IMR-90 (cell line): ENCODE measurements around the gene PHF20. TPM values are rescaled to one million over a fixed set of nuclear protein-coding genes. Genes with fewer than 3 reads are reported as not detected.
A peak's percentile ranks its signal among the peaks of the same experiment; 100 is the strongest.

Experiments
- ATAC-seq: fragments of 200-7000 bp; cut with Tn5 transposase; 2 replicates; pipeline ENCODE4 v1.9.1; 2020; ENCODE audit warnings: low read depth, mild to moderate bottlenecking, moderate library complexity
- BruUV-seq: library from RNA; stranded (reverse); fragments of 400-500 nt; replicated peaks from 2 replicates; lab custom pipeline; 2021; lab: Mats Ljungman, UMichigan
- CTCF ChIA-PET: fragments of 300-600 bp; formaldehyde crosslinking; extraction: SDS; loops from one replicate; lab custom pipeline; 2021; ENCODE audit warnings: antibody characterized with exemption; lab: Yijun Ruan, JAX
- POLR2A ChIA-PET: fragments of 300-600 bp; sonication (Branson Sonifier 250); formaldehyde crosslinking; loops from one replicate; lab custom pipeline; 2022; ENCODE audit warnings: antibody characterized with exemption; ENCODE audit not compliant: unreplicated experiment; lab: Charles Lee
- DNase-seq: peaks from one replicate; pipeline ENCODE4 v3.0.0; 2013
- H2AFZ ChIP-seq: replicated peaks from 2 replicates; pipeline ENCODE3; 2013; ENCODE audit warnings: low read length, mild to moderate bottlenecking; ENCODE audit not compliant: poor library complexity
- H2AK5ac ChIP-seq: 2 replicates; pipeline ENCODE4 v1.6.1; 2013; ENCODE audit warnings: low read depth, low read length, inconsistent platforms
- H2AK9ac ChIP-seq: replicated peaks from 2 replicates; pipeline ENCODE3; 2013; ENCODE audit warnings: mild to moderate bottlenecking, low read depth, low read length, moderate library complexity; ENCODE audit not compliant: poor library complexity
- H2BK120ac ChIP-seq: 2 replicates; pipeline ENCODE4 v1.6.1; 2013; ENCODE audit warnings: low read depth, low read length, inconsistent platforms
- H2BK15ac ChIP-seq: 3 replicates; pipeline ENCODE4 v1.6.1; 2013; ENCODE audit warnings: low read depth, low read length, inconsistent platforms
- H2BK20ac ChIP-seq: 2 replicates; pipeline ENCODE4 v1.6.1; 2013; ENCODE audit warnings: low read depth, mild to moderate bottlenecking, inconsistent platforms, low read length, moderate library complexity
- H2BK5ac ChIP-seq: 2 replicates; pipeline ENCODE4 v1.6.1; 2013; ENCODE audit warnings: mild to moderate bottlenecking, low read depth, low read length, inconsistent platforms; ENCODE audit not compliant: poor library complexity, severe bottlenecking
- H3K14ac ChIP-seq: replicated peaks from 2 replicates; pipeline ENCODE4 v1.6.1; 2013; ENCODE audit warnings: low read depth, low read length, inconsistent platforms
- H3K18ac ChIP-seq: 2 replicates; pipeline ENCODE4 v1.6.1; 2013; ENCODE audit warnings: low read depth, low read length, control low read depth
- H3K23ac ChIP-seq: 2 replicates; pipeline ENCODE4 v1.6.1; 2013; ENCODE audit warnings: low read depth, low read length, inconsistent platforms
- H3K27ac ChIP-seq: 2 replicates; pipeline ENCODE4 v1.5.1; 2013; ENCODE audit warnings: mild to moderate bottlenecking, control low read depth, low read length; ENCODE audit not compliant: insufficient read depth
- H3K27me3 ChIP-seq: 2 replicates; pipeline ENCODE4 v1.6.1; 2013; ENCODE audit warnings: low read length; ENCODE audit not compliant: control insufficient read depth, insufficient read depth
- H3K36me3 ChIP-seq: 2 replicates; pipeline ENCODE4 v1.6.1; 2013; ENCODE audit warnings: low read length, mixed read lengths; ENCODE audit not compliant: control insufficient read depth, insufficient read depth
- H3K4ac ChIP-seq: 2 replicates; pipeline ENCODE4 v1.6.1; 2013; ENCODE audit warnings: low read depth, low read length, inconsistent platforms
- H3K4me1 ChIP-seq: 2 replicates; pipeline ENCODE4 v1.6.1; 2013; ENCODE audit warnings: low read length, mixed read lengths; ENCODE audit not compliant: control insufficient read depth, insufficient read depth
- H3K4me2 ChIP-seq: 2 replicates; pipeline ENCODE4 v1.6.1; 2013; ENCODE audit warnings: low read depth, mild to moderate bottlenecking, control low read depth, low read length, moderate library complexity
- H3K4me3 ChIP-seq: 2 replicates; pipeline ENCODE4 v1.5.1; 2013; ENCODE audit warnings: low read depth, mild to moderate bottlenecking, control low read depth, low read length, moderate library complexity; ENCODE audit not compliant: insufficient read depth
- H3K56ac ChIP-seq: 2 replicates; pipeline ENCODE4 v1.6.1; 2013; ENCODE audit warnings: low read length, inconsistent platforms; ENCODE audit not compliant: insufficient read depth; ENCODE audit errors: extremely low read depth
- H3K79me1 ChIP-seq, 2 experiments: 2 replicates each; pipeline ENCODE4 v1.6.1; 2013; ENCODE audit warnings: low read length in 2 of 2, inconsistent platforms in 1 of 2, low read depth in 1 of 2
- H3K9ac ChIP-seq: 2 replicates; pipeline ENCODE4 v1.6.1; 2013; ENCODE audit warnings: low read depth, low read length, control low read depth
- H3K9me1 ChIP-seq: 2 replicates; pipeline ENCODE4 v1.6.1; 2013; ENCODE audit warnings: low read length, inconsistent platforms; ENCODE audit not compliant: insufficient read depth
- H3K9me3 ChIP-seq: 2 replicates; pipeline ENCODE4 v1.6.1; 2013; ENCODE audit warnings: low read length; ENCODE audit not compliant: control insufficient read depth, insufficient read depth
- H4K20me1 ChIP-seq: 2 replicates; pipeline ENCODE4 v1.6.1; 2013; ENCODE audit warnings: low read length, inconsistent platforms; ENCODE audit not compliant: insufficient read depth
- H4K5ac ChIP-seq: 2 replicates; pipeline ENCODE4 v1.6.1; 2013; ENCODE audit warnings: mild to moderate bottlenecking, low read depth, low read length, control low read depth
- H4K8ac ChIP-seq, 2 experiments: 2 replicates each; pipeline ENCODE4 v1.6.1; 2013; ENCODE audit warnings: low read depth in 2 of 2, low read length in 2 of 2, control low read depth in 1 of 2, inconsistent platforms in 1 of 2
- H4K91ac ChIP-seq: 2 replicates; pipeline ENCODE4 v1.6.1; 2013; ENCODE audit warnings: low read depth, low read length, inconsistent platforms; ENCODE audit not compliant: insufficient read depth
- CEBPB ChIP-seq: IDR thresholded peaks from 2 replicates; pipeline ENCODE4 v1.6.1; 2012; ENCODE audit warnings: low read depth, low read length, improper control_type of control experiment
- CTCF ChIP-seq: conservative IDR thresholded peaks from 2 replicates; pipeline ENCODE4 v1.5.1; 2012; ENCODE audit warnings: mild to moderate bottlenecking, low read depth, low read length, improper control_type of control experiment
- FOS ChIP-seq: fragments of 150-350 bp; IDR thresholded peaks from 2 replicates; pipeline ENCODE4 v1.6.1; 2016; ENCODE audit warnings: low read depth, low read length
- MAZ ChIP-seq: IDR thresholded peaks from 2 replicates; pipeline ENCODE4 v1.6.1; 2012; ENCODE audit warnings: low read depth, mild to moderate bottlenecking, low read length, improper control_type of control experiment, moderate library complexity, borderline replicate concordance
- MXI1 ChIP-seq: IDR thresholded peaks from 2 replicates; pipeline ENCODE4 v1.6.1; 2012; ENCODE audit warnings: low read depth, mild to moderate bottlenecking, low read length, moderate library complexity, borderline replicate concordance
- POLR2A ChIP-seq: IDR thresholded peaks from 2 replicates; pipeline ENCODE4 v1.6.1; 2012; ENCODE audit warnings: mild to moderate bottlenecking, low read depth, low read length
- RCOR1 ChIP-seq: IDR thresholded peaks from 2 replicates; pipeline ENCODE4 v1.6.1; 2012; ENCODE audit warnings: mild to moderate bottlenecking, low read length, improper control_type of control experiment; ENCODE audit not compliant: insufficient replicate concordance
- SMC3 ChIP-seq: fragments of 150-350 bp; IDR thresholded peaks from 2 replicates; pipeline ENCODE4 v1.6.1; 2016; ENCODE audit warnings: low read depth, mild to moderate bottlenecking, antibody characterized with exemption, low read length, moderate library complexity
- WGBS, 2 experiments: methylation state at CpG; one replicate each; pipeline versions ENCODE4 v1.1.5 to v1.1.7; 2013; ENCODE audit warnings: missing lambda C conversion rate in 2 of 2; ENCODE audit not compliant: insufficient read length in 1 of 2; ENCODE audit errors: extremely low coverage in 2 of 2; 5-methylcytosine and 5-hydroxymethylcytosine counted together
- dilution Hi-C: fragments of 300-500 bp; cut with HindIII; formaldehyde crosslinking; loops from one replicate; pipeline ENCODE4 v1.14.3; 2018; ENCODE audit warnings: low sequenced_read_pairs; ENCODE audit not compliant: unreplicated experiment
- in situ Hi-C: fragments of 300-500 bp; cut with MboI; formaldehyde crosslinking; loops from 3 replicates; pipeline ENCODE4 v1.14.3; 2019; ENCODE audit warnings: low sequenced_read_pairs, inconsistent platforms, mixed read lengths
- intact Hi-C: fragments of 100-400 bp; cut with micrococcal nuclease; formaldehyde crosslinking; loops from 2 replicates; pipeline ENCODE4 v1.10.0; 2022
- polyA plus RNA-seq, 3 experiments: library from polyadenylated mRNA; depleted of rRNA; stranded (reverse); fragments of >200 nt; gene quantifications; 2 replicates each; pipeline ENCODE4 v1.2.3, GENCODE V29; 2012; ENCODE audit warnings: low replicate concordance in 1 of 3
- total RNA-seq: library from RNA; depleted of rRNA; stranded (reverse); fragments of >200 nt; gene quantifications from 2 replicates; pipeline ENCODE4 v1.2.3, GENCODE V29; 2012

PHF20 gene
- total and polyA plus RNA-seq, 2 of the 4 experiments (the other 2 are of a cell fraction) = 22.0 to 22.5 TPM

DNA sequence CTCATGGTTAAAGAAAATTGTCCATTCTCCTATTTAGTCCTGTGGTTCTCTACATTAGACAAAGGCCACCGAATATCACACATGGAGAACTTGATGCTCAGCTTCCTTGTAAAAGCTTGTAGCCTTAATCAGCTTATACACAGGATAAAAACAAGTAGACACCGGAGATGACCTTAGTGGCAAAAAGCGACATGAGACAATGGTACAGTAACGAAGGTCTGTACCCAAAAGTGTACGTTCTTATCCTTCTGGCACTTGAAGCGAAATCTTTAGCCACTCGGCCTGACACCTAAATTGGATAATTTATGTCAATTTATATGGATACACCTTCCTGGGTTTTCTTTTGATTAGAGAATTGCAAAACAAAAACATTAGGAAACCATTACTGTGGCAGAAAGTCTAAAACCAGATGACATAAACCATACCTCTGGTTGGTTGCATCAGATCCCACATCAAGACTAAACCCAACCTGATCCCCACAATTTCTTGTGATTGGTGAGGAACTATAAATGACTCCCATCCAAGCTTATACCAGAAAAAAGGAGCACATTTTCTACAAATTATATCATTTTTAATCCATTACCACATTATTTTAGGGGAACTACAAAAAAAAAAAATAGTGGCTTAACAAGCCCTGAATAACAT lies 35.9 kb upstream of the PHF20 start:
- Histone ChIP-seq H3K9ac (no peak overlapping the region), H3K4me3 (no peak overlapping the region), H2BK15ac (no peak overlapping the region), H3K4ac (no peak overlapping the region), H3K27ac (no peak overlapping the region), H2AK5ac (no peak overlapping the region), H3K9me3 (no peaks in the 10 kb centered on the region), H3K9me1 (peaks cover 3% of the 10 kb centered on the region), H3K4me1 (peaks cover 6% of the 10 kb centered on the region), H3K27me3 (no peaks in the 10 kb centered on the region), H4K20me1 (peaks cover 99% of the 10 kb centered on the region), H3K23ac (no peak overlapping the region), H2BK20ac (no peak overlapping the region), H2AK9ac (no peak overlapping the region), H2BK120ac (no peak overlapping the region), H3K18ac (no peak overlapping the region), H3K79me1 (peaks cover 0 to 22% of the 10 kb centered on the region in 2 experiments; a peak in 2 of 4 replicates), H3K56ac (no peak overlapping the region), H4K91ac (no peak overlapping the region), H3K14ac (no peak overlapping the region), H2AFZ (no peak overlapping the region), H2BK5ac (no peak overlapping the region), H4K5ac (no peak overlapping the region), H3K36me3 (peaks cover 66% of the 10 kb centered on the region), H4K8ac (no peak overlapping the region), H3K4me2 (peak overlapping the region; percentile 58)
- WGBS, 2 experiments = no CpG with 5 or more reads among the region's 7 CpGs
- CTCF ChIA-PET = no interaction called here
- TF ChIP-seq RCOR1 = no peak
- TF ChIP-seq CTCF = no peak
- TF ChIP-seq MXI1 = no peak
- TF ChIP-seq MAZ = no peak
- no peak for TF ChIP-seq SMC3
- no peak for TF ChIP-seq POLR2A
- peak; percentile 33; the same call in 1 of the 2 replicates for TF ChIP-seq CEBPB
- TF ChIP-seq FOS = no peak
- intact Hi-C loops (no loop called here), in situ Hi-C loops (no loop called here), dilution Hi-C loops (no loop called here)
- BruUV-seq = no TSS peak
- ATAC-seq (no peak), DNase-seq (no peak)
- POLR2A ChIA-PET = interaction anchor here (0.7 to 1.0 kb wide), 2 partner anchors 28 to 36 kb away, joined by 3 to 6 read pairs; partner anchors contain the start of genes NFS1 and ROMO1
